ENCODE measurements around the gene RABGAP1L.

DNA sequence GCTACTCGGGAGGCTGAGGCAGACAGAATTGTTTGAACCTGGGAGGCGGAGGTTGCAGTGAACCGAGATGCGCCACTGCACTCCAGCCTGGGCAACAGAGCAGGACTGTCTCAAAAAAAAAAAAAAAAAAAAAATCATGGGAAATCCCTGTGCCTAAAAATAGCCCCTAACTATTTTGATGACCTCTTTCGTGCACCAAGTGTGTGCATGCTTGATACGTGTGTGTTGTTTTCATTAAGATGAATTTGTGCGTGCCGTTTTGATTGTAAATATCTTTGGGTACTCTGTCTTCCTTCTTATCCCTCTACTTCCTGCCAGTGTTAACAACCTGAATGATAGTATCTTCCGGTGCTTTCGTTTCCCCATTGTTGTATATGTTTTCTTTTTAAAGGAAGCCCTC, 850.2 kb downstream of the RABGAP1L start:
- TF ChIP-seq, protein P1, sequence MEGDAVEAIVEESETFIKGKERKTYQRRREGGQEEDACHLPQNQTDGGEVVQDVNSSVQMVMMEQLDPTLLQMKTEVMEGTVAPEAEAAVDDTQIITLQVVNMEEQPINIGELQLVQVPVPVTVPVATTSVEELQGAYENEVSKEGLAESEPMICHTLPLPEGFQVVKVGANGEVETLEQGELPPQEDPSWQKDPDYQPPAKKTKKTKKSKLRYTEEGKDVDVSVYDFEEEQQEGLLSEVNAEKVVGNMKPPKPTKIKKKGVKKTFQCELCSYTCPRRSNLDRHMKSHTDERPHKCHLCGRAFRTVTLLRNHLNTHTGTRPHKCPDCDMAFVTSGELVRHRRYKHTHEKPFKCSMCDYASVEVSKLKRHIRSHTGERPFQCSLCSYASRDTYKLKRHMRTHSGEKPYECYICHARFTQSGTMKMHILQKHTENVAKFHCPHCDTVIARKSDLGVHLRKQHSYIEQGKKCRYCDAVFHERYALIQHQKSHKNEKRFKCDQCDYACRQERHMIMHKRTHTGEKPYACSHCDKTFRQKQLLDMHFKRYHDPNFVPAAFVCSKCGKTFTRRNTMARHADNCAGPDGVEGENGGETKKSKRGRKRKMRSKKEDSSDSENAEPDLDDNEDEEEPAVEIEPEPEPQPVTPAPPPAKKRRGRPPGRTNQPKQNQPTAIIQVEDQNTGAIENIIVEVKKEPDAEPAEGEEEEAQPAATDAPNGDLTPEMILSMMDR (conservative IDR thresholded peaks at IDR 0.05; ENCODE audit: low read depth, low read length) = no peak
- TF ChIP-seq MXI1 (IDR thresholded peaks at IDR 0.05; ENCODE audit: borderline replicate concordance, low read depth, low read length) = no peak
- no peak for TF ChIP-seq RFX5 (IDR thresholded peaks at IDR 0.05; ENCODE audit: low read depth, low read length)
- no peak for TF ChIP-seq FOS (IDR thresholded peaks at IDR 0.05; ENCODE audit: low read depth, low read length)
- no peak for TF ChIP-seq POLR2A (IDR thresholded peaks at IDR 0.05; ENCODE audit: low read depth, low read length)
- no peak for TF ChIP-seq CHD1 (IDR thresholded peaks at IDR 0.05; ENCODE audit: low read depth, low read length)
- no peak for TF ChIP-seq MAFK (IDR thresholded peaks at IDR 0.05; ENCODE audit: low read depth, low read length)
- TF ChIP-seq, protein P2, sequence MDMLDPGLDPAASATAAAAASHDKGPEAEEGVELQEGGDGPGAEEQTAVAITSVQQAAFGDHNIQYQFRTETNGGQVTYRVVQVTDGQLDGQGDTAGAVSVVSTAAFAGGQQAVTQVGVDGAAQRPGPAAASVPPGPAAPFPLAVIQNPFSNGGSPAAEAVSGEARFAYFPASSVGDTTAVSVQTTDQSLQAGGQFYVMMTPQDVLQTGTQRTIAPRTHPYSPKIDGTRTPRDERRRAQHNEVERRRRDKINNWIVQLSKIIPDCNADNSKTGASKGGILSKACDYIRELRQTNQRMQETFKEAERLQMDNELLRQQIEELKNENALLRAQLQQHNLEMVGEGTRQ (IDR thresholded peaks at IDR 0.05; ENCODE audit: low read depth, low read length) = no peak
- TF ChIP-seq, protein P3, sequence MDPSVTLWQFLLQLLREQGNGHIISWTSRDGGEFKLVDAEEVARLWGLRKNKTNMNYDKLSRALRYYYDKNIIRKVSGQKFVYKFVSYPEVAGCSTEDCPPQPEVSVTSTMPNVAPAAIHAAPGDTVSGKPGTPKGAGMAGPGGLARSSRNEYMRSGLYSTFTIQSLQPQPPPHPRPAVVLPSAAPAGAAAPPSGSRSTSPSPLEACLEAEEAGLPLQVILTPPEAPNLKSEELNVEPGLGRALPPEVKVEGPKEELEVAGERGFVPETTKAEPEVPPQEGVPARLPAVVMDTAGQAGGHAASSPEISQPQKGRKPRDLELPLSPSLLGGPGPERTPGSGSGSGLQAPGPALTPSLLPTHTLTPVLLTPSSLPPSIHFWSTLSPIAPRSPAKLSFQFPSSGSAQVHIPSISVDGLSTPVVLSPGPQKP (IDR thresholded peaks at IDR 0.05; ENCODE audit: borderline replicate concordance, low read depth, low read length) = no peak
- no peak for TF ChIP-seq RAD21 (IDR thresholded peaks at IDR 0.05; ENCODE audit: low read length)
- no peak for TF ChIP-seq SMC3 (IDR thresholded peaks at IDR 0.05; ENCODE audit: low read depth, low read length)
- TF ChIP-seq CEBPB (IDR thresholded peaks at IDR 0.05; ENCODE audit: low read depth, low read length) = no peak
- no peak for TF ChIP-seq BHLHE40 (IDR thresholded peaks at IDR 0.05; ENCODE audit: low read depth, low read length)
